CD4-positive, alpha-beta memory T cell (primary cell): ENCODE results near the gene DYNC2H1. TPM values are rescaled to one million over a fixed set of nuclear protein-coding genes. Genes with fewer than 3 reads are reported as not detected.

Experiments
- CTCF ChIA-PET: fragments of 350-600 bp; sonication (Branson Sonifier 250); formaldehyde crosslinking; loops from one replicate; lab custom pipeline; 2021; ENCODE audit warnings: inconsistent platforms; ENCODE audit not compliant: partially characterized antibody; lab: Charles Lee
- POLR2A ChIA-PET: fragments of 350-600 bp; sonication (Branson Sonifier 250); formaldehyde crosslinking; loops from one replicate; lab custom pipeline; 2021; ENCODE audit not compliant: partially characterized antibody; lab: Charles Lee
- DNase-seq, 5 donors: peaks; one replicate each; pipeline versions ENCODE4 v3.0.0 to v3.0.0-alpha.2; 2020 to 2022; ENCODE audit warnings: mixed read lengths in 1 of 5
- H3K27ac ChIP-seq: one replicate; pipeline ENCODE4 v1.7.0; 2013; ENCODE audit warnings: low read depth, low read length
- H3K27me3 ChIP-seq: 2 replicates; pipeline ENCODE4 v1.7.0; 2013; ENCODE audit warnings: mild to moderate bottlenecking, low read length, moderate library complexity; ENCODE audit not compliant: insufficient read depth
- H3K36me3 ChIP-seq: 2 replicates; pipeline ENCODE4 v1.7.0; 2013; ENCODE audit warnings: mild to moderate bottlenecking, low read length, moderate library complexity; ENCODE audit not compliant: insufficient read depth
- H3K4me1 ChIP-seq: 2 replicates; pipeline ENCODE4 v1.7.0; 2013; ENCODE audit warnings: mild to moderate bottlenecking, low read length, moderate library complexity; ENCODE audit not compliant: insufficient read depth
- H3K4me3 ChIP-seq, 2 donors: one replicate each; pipeline ENCODE4 v1.7.0; 2013; ENCODE audit warnings: low read length in 2 of 2, mild to moderate bottlenecking in 1 of 2
- H3K9me3 ChIP-seq, 2 donors: one replicate each; pipeline ENCODE4 v1.7.0; 2013; ENCODE audit warnings: low read length in 2 of 2, control low read depth in 1 of 2; ENCODE audit not compliant: control insufficient read depth in 1 of 2
- H3K27ac Mint-ChIP-seq, 7 donors: one replicate each; pipeline ENCODE4 v1.8.0; 2020 to 2021; ENCODE audit warnings: mixed read lengths in 7 of 7, mild to moderate bottlenecking in 6 of 7, inconsistent platforms in 3 of 7, moderate library complexity in 3 of 7
- H3K27me3 Mint-ChIP-seq, 2 donors: one replicate each; pipeline ENCODE4 v1.8.0; 2020 to 2021; ENCODE audit warnings: mixed read lengths in 2 of 2
- H3K36me3 Mint-ChIP-seq, 2 donors: one replicate each; pipeline ENCODE4 v1.8.0; 2020 to 2021; ENCODE audit warnings: mixed read lengths in 2 of 2, inconsistent platforms in 1 of 2, mild to moderate bottlenecking in 1 of 2
- H3K4me1 Mint-ChIP-seq, 4 donors: one replicate each; pipeline ENCODE4 v1.8.0; 2020 to 2021; ENCODE audit warnings: mixed read lengths in 4 of 4, mild to moderate bottlenecking in 1 of 4
- H3K4me3 Mint-ChIP-seq, 8 donors: one replicate each; pipeline ENCODE4 v1.8.0; 2020 to 2021; ENCODE audit warnings: mixed read lengths in 8 of 8, mild to moderate bottlenecking in 7 of 8, moderate library complexity in 6 of 8, inconsistent platforms in 3 of 8
- H3K9me3 Mint-ChIP-seq, 8 donors: one replicate each; pipeline ENCODE4 v1.8.0; 2020 to 2021; ENCODE audit warnings: mixed read lengths in 8 of 8, mild to moderate bottlenecking in 5 of 8, inconsistent platforms in 3 of 8, moderate library complexity in 1 of 8
- intact Hi-C: fragments of 100-400 bp; cut with micrococcal nuclease; formaldehyde crosslinking; loops from one replicate; pipeline ENCODE4 v1.15.1; 2023
- polyA plus RNA-seq, 2 donors: library from polyadenylated mRNA; unstranded; fragments of 300-500 nt; fragmentation: Illumina TruSeq; gene quantifications; one replicate each; pipeline ENCODE4 v1.2.3, GENCODE V29; 2021
- total RNA-seq, 2 experiments: library from RNA; stranded (reverse); gene quantifications; one replicate each; pipeline ENCODE4 v1.2.3, GENCODE V29; 2021

DYNC2H1 gene
- total and polyA plus RNA-seq, 4 experiments from 2014 or later, result 0.58 to 4.2 (median 2.5) TPM

DNA sequence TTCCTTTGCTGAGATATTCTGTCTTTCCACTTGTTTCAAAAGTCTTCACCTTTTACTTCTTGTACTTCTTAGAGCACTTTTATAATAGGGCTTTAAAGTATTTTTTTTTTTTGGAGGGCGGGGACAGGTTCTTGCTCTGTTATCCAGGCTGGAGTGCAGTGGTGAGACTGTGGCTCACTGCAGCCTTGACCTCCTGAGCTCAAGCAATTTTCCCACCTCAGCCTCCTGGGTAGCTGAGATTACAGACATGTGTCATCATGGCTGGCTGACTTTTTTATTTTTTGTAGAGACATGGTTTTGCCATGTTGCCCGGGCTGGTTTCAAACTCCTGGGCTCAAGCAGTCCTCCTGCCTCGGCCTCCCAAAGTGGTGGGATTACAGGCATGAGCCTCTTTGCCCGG, 57.9 kb downstream of the DYNC2H1 start:
- Histone ChIP-seq H3K27me3 (no peaks in the 10 kb centered on the region), H3K4me1 (no peaks in the 10 kb centered on the region), H3K27ac (no peak overlapping the region), H3K36me3 (no peaks in the 10 kb centered on the region), H3K4me3 (no peak overlapping the region), H3K9me3 (no peaks in the 10 kb centered on the region)
- ChIA-PET CTCF (no interaction called here), POLR2A (no interaction called here)
- no peaks in the 10 kb centered on the region for H3K27me3 Mint-ChIP-seq
- intact Hi-C loops, result no loop called here
- no peak overlapping the region for H3K4me3 Mint-ChIP-seq
- no peaks in the 10 kb centered on the region for H3K9me3 Mint-ChIP-seq
- no peak for DNase-seq
- H3K27ac Mint-ChIP-seq, result no peak overlapping the region
- peaks cover 7 to 11% of the 10 kb centered on the region in 2 donors for H3K36me3 Mint-ChIP-seq
- no peaks in the 10 kb centered on the region for H3K4me1 Mint-ChIP-seq

- no peak overlapping the region for H3K4me3 Mint-ChIP-seq
- H3K9me3 ChIP-seq, result no peaks in the 10 kb centered on the region
- no peaks in the 10 kb centered on the region for H3K27me3 ChIP-seq
- H3K27ac Mint-ChIP-seq, result no peak overlapping the region
- ChIA-PET POLR2A (no interaction called here), CTCF (no interaction called here)
- no peak overlapping the region for H3K27ac ChIP-seq
- DNase-seq, result no peak
- no peaks in the 10 kb centered on the region for H3K36me3 ChIP-seq
- intact Hi-C loops, result no loop called here
- no peaks in the 10 kb centered on the region for H3K4me1 Mint-ChIP-seq
- H3K4me1 ChIP-seq, result no peaks in the 10 kb centered on the region
- H3K9me3 Mint-ChIP-seq, result no peaks in the 10 kb centered on the region
- H3K36me3 Mint-ChIP-seq, result peaks cover 0 to 2% of the 10 kb centered on the region in 2 donors
- no peak overlapping the region for H3K4me3 ChIP-seq
- H3K27me3 Mint-ChIP-seq, result no peaks in the 10 kb centered on the region
Observed at GRCh38 chr11:103170865-103171264, 61.6 kb downstream of the DYNC2H1 start.

GRCh38 chr11:103175461-103176129, 66.4 kb downstream of the DYNC2H1 start:
- CTCF ChIA-PET, result no interaction called here

GRCh38 chr11:103183981-103184611, 74.9 kb downstream of the DYNC2H1 start:
- POLR2A ChIA-PET, result no interaction called here
- no peak overlapping the region for H3K4me3 Mint-ChIP-seq

More at GRCh38 chr11:103175461-103176129, 66.4 kb downstream of the DYNC2H1 start:
- Mint-ChIP-seq H3K27ac (no peak overlapping the region), H3K4me3 (no peak overlapping the region), H3K4me1 (no peaks in the 10 kb centered on the region), H3K36me3 (peaks cover 2 to 3% of the 10 kb centered on the region in 2 donors), H3K9me3 (no peaks in the 10 kb centered on the region), H3K27me3 (no peaks in the 10 kb centered on the region)
- Histone ChIP-seq H3K4me3 (no peak overlapping the region), H3K27ac (no peak overlapping the region), H3K27me3 (no peaks in the 10 kb centered on the region), H3K36me3 (no peaks in the 10 kb centered on the region), H3K4me1 (no peaks in the 10 kb centered on the region), H3K9me3 (no peaks in the 10 kb centered on the region)
- intact Hi-C loops, result no loop called here
- no peak for DNase-seq
- POLR2A ChIA-PET, result no interaction called here

DNA sequence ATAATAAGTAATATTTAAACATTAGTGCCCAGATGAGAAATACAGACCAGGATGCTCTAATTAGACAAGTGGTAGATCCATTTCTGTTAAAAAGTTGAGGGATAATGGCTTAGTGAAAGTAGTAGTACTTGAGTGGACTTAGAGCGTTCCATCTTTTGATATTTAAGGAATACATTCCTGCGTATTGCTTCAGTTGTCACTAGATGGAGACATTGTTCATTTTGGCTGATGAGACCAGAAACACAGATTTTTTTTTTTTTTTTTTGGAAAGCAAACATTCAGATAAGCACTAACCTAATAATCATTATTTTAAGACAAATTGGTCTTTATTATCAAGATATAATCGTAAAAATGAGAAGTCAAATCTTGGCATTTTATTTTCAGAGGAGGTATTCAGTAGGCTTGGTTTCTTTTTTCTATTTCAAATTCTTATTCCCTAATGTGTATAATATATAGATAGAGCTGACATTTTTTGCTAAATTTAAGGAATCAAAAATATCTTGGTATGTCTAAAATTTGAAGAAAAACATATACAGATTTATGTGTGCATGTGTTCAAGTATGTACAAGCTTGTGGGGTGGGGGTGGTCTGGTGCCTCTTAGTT, 92.9 kb downstream of the DYNC2H1 start:
- H3K27me3 ChIP-seq, result no peaks in the 10 kb centered on the region
- no peaks in the 10 kb centered on the region for H3K36me3 ChIP-seq
- H3K4me3 ChIP-seq, result no peak overlapping the region
- no peaks in the 10 kb centered on the region for H3K27me3 Mint-ChIP-seq
- no peaks in the 10 kb centered on the region for H3K9me3 ChIP-seq
- H3K4me3 Mint-ChIP-seq, result no peak overlapping the region
- no peaks in the 10 kb centered on the region for H3K4me1 ChIP-seq
- intact Hi-C loops, result no loop called here
- H3K27ac ChIP-seq, result no peak overlapping the region
- no peaks in the 10 kb centered on the region for H3K4me1 Mint-ChIP-seq
- DNase-seq, result no peak
- H3K27ac Mint-ChIP-seq, result no peak overlapping the region
- peaks cover 1 to 11% of the 10 kb centered on the region in 2 donors for H3K36me3 Mint-ChIP-seq
- POLR2A ChIA-PET, result no interaction called here
- CTCF ChIA-PET, result interaction anchor here (0.7 to 1.4 kb wide), 2 partner anchors 398 to 418 kb away, joined by 4 to 5 read pairs; no protein-coding TSS in a partner anchor
- H3K9me3 Mint-ChIP-seq, result no peaks in the 10 kb centered on the region

More at GRCh38 chr11:103183981-103184611, 74.9 kb downstream of the DYNC2H1 start:
- H3K9me3 ChIP-seq, result no peaks in the 10 kb centered on the region
- intact Hi-C loops, result no loop called here
- H3K27ac Mint-ChIP-seq, result peak overlapping the region in 1 of 7 donors; percentile 14
- peaks cover 0 to 3% of the 10 kb centered on the region in 2 donors for H3K36me3 Mint-ChIP-seq
- H3K4me1 Mint-ChIP-seq, result peaks cover 0 to 5% (median 5%) of the 10 kb centered on the region in 4 donors
- no peak overlapping the region for H3K4me3 ChIP-seq
- no peak for DNase-seq
- no peak overlapping the region for H3K27ac ChIP-seq
- H3K9me3 Mint-ChIP-seq, result no peaks in the 10 kb centered on the region
- H3K27me3 Mint-ChIP-seq, result no peaks in the 10 kb centered on the region
- H3K27me3 ChIP-seq, result no peaks in the 10 kb centered on the region
- no peaks in the 10 kb centered on the region for H3K4me1 ChIP-seq
- CTCF ChIA-PET, result interaction anchor here (0.6 kb wide), 1 partner anchor 15 kb away, joined by 3 read pairs; no protein-coding TSS in a partner anchor
- H3K36me3 ChIP-seq, result no peaks in the 10 kb centered on the region

DNA sequence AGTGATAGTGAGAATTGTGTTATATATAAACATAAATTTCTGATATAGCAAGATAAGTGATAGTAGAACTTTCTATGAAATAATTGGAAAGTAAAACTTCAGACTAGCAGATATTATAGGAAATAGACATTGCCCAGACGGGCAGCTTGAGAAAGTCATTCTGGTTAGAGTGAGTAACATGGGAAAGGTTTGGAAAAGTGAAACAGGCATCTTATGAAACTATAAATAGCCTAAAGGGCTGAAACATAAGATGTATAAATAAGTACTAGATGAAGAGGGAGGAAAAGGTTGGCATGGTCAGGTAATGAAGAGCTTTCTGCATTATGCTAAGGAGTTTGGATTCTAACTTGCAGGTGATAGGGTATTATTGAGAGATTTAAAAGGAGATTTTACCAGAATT, 101.3 kb downstream of the DYNC2H1 start:
- ChIA-PET CTCF (no interaction called here), POLR2A (no interaction called here)
- Histone ChIP-seq H3K4me3 (no peak overlapping the region), H3K9me3 (no peaks in the 10 kb centered on the region), H3K4me1 (no peaks in the 10 kb centered on the region), H3K36me3 (no peaks in the 10 kb centered on the region), H3K27me3 (no peaks in the 10 kb centered on the region), H3K27ac (no peak overlapping the region)
- H3K36me3 Mint-ChIP-seq, result peaks cover 1 to 6% of the 10 kb centered on the region in 2 donors
- H3K27me3 Mint-ChIP-seq, result no peaks in the 10 kb centered on the region
- no peak overlapping the region for H3K4me3 Mint-ChIP-seq
- H3K27ac Mint-ChIP-seq, result peak overlapping the region in 1 of 7 donors; percentile 33
- H3K9me3 Mint-ChIP-seq, result no peaks in the 10 kb centered on the region
- DNase-seq, result no peak
- intact Hi-C loops, result no loop called here
- no peaks in the 10 kb centered on the region for H3K4me1 Mint-ChIP-seq

GRCh38 chr11:103215812-103216211, 106.6 kb downstream of the DYNC2H1 start:
- Mint-ChIP-seq H3K4me3 (no peak overlapping the region), H3K36me3 (peaks cover 1 to 17% of the 10 kb centered on the region in 2 donors), H3K9me3 (no peaks in the 10 kb centered on the region), H3K4me1 (no peaks in the 10 kb centered on the region), H3K27ac (no peak overlapping the region), H3K27me3 (no peaks in the 10 kb centered on the region)
- intact Hi-C loops, result no loop called here
- H3K9me3 ChIP-seq, result no peaks in the 10 kb centered on the region
- ChIA-PET POLR2A (no interaction called here), CTCF (no interaction called here)
- no peak for DNase-seq
- no peak overlapping the region for H3K4me3 ChIP-seq
- no peaks in the 10 kb centered on the region for H3K4me1 ChIP-seq
- no peaks in the 10 kb centered on the region for H3K27me3 ChIP-seq
- no peaks in the 10 kb centered on the region for H3K36me3 ChIP-seq
- H3K27ac ChIP-seq, result no peak overlapping the region
